IPS DF 4.7 (cell line): Measurements from ENCODE around the gene ZFYVE26.
"Not testable (repeated sequence)": the region's sequence is repeated elsewhere in the genome, so short reads cannot be mapped to it uniquely, and the experiment has no call there.

Experiments
- DNase-seq: peaks from one replicate; pipeline ENCODE4 v3.0.0-alpha.2; 2013; ENCODE audit warnings: low spot score; ENCODE audit errors: extremely low read depth

The ZFYVE26 gene

DNA sequence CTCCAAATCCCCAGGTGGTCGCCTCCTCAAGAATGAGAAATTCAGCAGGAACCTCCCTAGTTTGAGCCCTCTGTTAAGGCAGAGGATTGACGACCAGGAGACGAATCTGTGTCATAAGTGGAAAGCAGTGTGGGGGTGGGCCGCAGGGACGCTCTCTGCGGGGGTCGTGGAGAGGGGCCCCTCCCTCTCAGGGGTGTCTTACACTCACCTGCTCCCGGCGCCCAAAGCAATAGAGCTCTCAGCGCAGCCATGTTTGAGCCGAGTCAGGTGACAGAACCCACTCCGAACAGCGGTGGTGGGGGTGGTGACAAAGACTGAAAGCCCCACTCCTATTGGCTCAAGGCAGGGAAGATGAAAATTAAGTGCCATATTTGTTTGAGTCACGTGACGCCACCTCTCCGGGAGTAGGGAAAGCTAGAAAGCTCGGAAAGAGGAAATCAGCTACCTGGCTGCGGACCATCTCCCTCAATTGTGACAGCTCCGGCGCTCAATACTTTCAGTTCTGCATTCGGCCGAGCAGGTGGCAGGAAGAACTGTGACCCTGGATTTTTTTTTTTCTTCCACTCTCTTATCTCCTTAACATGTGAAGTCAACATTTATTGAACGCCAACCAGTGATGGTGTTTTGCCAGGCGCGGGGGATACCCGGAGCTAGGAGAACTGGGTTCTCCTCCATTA is at the start of gene ZFYVE26:
ZFYVE26 (minus strand) TSS at position 265 of the 677 bp plus-strand sequence. CDS start 627 bp downstream, outside the sequence.
- peak; percentile 95 for DNase-seq

DNA sequence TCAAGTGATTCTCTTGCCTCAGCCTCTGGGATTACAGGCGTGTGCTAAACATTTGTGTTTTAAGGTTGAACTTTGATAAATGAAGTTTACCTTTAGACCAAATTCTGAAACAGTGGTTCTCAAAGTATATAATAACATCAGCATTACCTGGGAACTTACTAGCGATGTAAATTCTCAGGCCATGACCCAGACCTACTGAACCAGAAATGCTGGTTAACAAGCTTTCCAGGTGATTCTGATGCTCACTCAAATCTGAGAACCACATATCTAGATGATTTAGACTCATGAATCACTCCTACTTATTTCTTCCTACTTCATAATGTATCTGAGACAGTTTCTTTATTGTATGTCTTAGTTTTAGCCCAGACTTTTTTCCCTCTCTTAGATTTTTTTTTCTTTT is 46.8 kb upstream of the ZFYVE26 start:
- no peak for DNase-seq

DNA sequence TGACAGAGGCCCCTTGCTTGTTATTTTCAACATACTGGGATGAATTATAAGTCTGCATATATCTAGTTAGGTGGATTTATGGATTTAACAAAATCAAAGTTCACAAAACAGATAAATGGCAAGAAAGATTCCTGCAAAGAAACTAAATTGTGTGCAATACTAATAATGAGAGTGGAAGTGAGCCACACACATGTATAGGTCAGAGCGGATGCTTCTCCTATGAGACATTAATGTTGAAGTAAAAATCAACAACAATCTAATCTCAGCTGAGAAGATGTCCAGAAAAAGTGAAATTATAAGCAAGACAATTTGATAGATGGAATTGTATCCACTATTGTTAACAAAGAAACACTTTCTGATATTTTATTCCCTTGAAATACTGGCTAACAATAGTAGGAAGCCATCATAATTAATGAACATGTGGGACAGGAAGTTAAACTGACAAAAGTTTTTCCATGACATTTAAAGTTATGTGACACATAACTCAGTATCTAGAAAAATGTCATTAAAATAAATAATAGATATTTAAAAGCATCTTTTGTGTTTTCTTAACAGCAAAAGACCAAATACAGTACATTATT is 42.9 kb upstream of the ZFYVE26 start:
- no peak for DNase-seq

DNA sequence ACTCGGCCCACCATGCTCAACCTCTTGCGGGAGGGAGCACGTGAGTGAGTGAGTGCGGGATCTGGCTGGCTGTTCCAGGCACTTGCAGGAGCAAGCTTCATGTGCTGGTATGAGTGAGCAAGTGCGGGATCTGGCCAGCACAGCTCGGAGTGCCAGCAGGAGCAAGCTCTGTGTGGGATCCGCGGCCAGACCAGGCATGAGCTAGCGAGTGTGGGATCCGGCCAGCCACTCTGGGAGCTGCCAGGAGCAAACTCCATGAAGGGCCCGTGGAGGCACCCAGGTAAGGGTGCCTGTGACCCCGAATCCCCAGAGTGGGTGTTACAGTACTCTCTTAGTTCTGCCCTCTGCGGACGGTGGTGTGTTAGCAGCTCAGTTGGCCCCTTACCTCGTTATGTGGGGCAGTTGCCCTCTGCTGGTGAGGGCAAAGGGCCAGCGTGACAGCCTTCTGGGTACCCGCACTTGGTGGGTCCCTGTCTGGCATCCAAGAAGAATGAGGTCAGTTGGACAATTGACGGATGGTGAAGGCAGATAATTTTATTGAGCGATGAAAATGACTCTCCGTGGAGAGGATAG is 41.5 kb upstream of the ZFYVE26 start:
- DNase-seq, result no peak

GRCh38 chr14:67856827-67857226 is 40.4 kb upstream of the ZFYVE26 start:
- no peak for DNase-seq

DNA sequence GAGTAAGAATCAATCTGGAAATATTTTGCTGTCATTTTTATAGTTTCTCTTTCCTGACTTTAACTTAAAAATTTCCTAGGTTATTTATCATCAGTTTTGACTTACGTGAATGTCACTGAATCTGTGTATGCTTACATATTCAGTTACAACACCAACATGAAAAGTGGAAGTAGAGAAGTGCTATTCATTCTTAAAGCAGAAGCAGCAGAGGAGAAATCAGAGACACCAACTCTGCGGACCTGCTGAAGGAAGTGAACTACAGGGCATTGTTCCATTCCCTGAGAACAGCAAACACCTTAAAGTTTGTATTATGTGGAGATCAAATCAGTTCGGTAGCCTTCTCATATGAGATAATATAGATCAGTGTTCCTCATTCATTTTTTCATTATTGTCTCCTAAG is 37.3 kb upstream of the ZFYVE26 start:
- no peak for DNase-seq

GRCh38 chr14:67852926-67853604 is 36.7 kb upstream of the ZFYVE26 start:
- no peak for DNase-seq

DNA sequence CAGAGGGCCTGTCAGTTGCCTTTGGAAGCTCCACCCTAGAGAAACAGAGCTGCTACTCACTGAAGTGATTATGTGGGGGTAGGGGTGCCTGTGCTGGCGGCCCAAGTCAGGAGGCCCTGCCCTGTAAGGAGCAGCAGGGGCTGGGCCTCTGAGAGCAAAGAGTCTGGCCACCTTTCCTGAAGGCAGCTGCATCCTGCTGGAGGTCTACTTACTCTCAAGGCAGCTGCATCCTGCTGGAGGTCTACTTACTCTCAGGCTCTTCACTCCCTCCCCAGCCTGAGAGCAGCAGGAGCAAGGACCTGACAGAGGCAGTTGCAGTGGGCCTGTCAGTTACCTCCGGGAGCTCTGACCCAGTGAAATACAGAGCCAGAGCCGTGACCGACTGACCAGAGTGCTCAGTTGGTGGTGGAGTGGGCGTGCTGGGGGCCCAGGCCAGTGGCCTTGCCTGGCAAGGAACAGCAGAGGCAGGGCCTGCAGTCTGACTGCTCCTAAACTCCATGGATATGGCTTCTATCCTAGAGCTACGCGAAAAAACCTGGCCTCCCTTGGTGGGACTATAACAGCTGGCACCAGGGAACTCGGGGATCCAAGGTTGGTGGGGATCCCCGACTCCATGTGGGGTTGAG is 35.5 kb upstream of the ZFYVE26 start:
- DNase-seq, result no peak

GRCh38 chr14:67850066-67850830 is 33.9 kb upstream of the ZFYVE26 start:
- DNase-seq, result no peak

DNA sequence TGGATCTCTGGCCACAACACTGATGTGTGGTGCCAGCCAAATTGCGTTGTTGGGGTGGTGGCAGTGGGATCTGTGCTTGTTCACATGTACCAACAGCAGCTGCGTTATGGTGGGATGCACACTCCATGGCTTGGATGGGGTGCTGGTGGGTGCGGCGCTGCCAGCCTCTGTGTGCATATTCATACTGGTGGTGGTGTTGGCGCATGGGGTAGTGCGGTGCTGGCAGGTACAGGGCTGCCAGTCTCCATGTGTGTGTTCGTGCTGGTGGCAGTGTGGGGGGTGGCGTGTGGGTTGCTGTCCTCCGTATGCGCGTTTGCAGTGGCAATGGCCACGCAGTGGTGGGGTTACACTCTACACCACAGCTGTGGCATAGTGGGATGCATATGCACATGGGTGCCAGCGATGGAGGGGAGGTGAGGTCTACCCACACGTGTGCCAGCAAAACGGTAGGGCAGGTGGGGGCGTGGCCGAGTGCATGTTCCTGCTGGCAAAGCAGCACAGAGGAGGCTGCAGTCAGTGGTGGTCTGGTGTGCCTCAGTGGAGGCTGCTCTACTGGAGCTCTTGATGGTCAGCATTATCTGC is 29.7 kb upstream of the ZFYVE26 start:
- DNase-seq, result no peak

- no peak for DNase-seq
These were observed 20.7 kb upstream of the ZFYVE26 start for GRCh38 chr14:67837011-67837624.

DNA sequence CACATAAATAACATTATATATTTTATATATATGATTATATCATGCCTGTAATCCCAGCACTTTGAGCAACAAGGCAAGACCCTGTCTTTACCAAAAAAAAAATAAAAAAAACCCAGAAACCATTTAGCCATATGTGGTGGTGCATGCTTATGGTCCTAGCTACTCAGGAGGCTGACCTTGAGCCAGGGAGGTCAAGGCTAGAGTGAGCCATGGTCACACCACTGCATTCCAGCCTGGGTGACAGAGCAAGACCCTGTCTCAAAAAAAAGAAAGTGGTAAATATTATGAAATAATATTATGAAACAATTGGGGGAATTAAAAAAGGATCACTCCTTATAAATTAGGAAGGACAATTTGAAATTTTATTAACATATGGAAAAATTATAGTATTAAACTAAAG is 19.2 kb upstream of the ZFYVE26 start:
- no peak for DNase-seq

- DNase-seq, result no peak
These were observed 17.0 kb upstream of the ZFYVE26 start for GRCh38 chr14:67833403-67833802.

DNA sequence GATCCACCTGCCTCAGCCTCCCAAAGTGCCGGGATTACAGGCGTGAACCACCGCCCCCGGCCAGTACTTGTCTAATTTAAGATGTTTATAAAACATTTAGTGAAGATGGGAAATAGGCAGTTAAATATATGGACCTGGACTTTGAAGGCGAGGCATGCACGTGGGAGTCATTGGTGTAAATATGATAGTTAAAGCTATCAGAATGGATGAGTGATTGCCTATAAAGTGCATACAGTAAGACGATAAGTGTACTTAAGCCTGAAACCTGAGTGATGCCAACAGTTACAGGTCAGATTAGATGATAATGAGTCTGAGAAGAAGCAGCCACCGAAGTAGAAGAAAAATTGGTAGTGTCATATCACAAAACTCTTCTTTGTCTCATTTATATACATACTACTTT is 14.7 kb upstream of the ZFYVE26 start:
- DNase-seq, result no peak

GRCh38 chr14:67821121-67821520 is 4.7 kb upstream of the ZFYVE26 start:
- DNase-seq, result no peak

DNA sequence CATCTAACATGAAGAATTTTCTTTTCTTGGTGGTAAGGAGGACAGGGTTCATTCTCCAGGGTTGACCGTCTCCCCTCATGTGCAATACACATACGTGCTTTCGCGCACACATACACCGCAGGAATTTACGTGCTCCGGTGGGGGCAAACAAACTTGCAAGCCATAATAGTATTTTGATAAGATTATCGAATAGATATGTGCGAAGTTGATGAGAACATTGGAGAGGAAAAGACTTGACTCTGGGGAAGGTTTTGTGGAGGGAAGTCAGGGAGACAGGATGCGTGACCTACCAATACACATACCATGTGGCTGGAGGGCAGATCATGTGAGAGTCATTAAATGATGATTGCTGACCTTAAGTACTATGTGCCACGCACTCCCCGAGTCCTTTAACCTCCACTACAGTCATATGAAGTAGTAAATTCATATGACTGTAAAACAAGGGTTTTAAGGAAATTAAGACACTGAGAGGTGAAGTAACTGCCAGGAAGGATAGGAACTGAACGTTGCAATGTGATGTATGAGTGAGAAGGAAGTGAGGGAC is 4.1 kb upstream of the ZFYVE26 start:
- DNase-seq, result no peak

GRCh38 chr14:67819563-67820421 is 3.4 kb upstream of the ZFYVE26 start, which contains the start of gene RAD51B:
RAD51B (plus strand) TSS chr14:67819779.
- peak; percentile 69 for DNase-seq

DNA sequence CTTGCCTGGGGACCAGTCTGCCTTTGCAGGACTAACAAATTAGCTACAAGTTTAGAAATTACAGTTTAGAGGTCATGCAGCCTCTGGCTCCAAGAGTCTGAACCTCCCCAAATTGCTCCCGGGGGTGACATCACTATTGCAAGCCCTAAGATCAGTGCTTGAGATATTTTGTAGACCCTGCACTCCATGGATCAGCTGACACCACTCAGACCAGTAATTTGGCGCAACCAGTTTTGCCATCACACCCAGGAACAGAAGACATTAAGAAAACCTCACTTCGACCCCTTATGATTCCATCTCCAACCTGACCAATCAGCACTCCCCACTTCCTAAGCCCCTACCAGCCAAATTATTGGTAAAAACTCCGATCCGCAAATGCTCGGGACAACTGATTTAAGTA is 2.1 kb upstream of the ZFYVE26 start:
- not testable (repeated sequence) for DNase-seq
